Panc1 (cell line): ENCODE results near the gene WNK2. TPM values are rescaled to one million over a fixed set of nuclear protein-coding genes. Genes with fewer than 3 reads are reported as not detected.

Source experiments
- ATAC-seq: fragments of 200-7000 bp; cut with Tn5 transposase; 2 replicates; pipeline ENCODE4 v1.9.1; 2020; ENCODE audit warnings: mild to moderate bottlenecking, moderate library complexity
- BruUV-seq: library from RNA; stranded (reverse); fragments of 400-500 nt; replicated peaks from 2 replicates; lab custom pipeline; 2021; lab: Mats Ljungman, UMichigan
- CTCF ChIA-PET: fragments of 300-600 bp; sonication (Branson Sonifier 250); formaldehyde crosslinking; loops from one replicate; lab custom pipeline; 2022; ENCODE audit warnings: antibody characterized with exemption; lab: Charles Lee
- POLR2A ChIA-PET: fragments of 300-600 bp; sonication (Branson Sonifier 250); formaldehyde crosslinking; loops from one replicate; lab custom pipeline; 2022; ENCODE audit warnings: antibody characterized with exemption; lab: Charles Lee
- DNase-seq: peaks from one replicate; pipeline ENCODE4 v3.0.0-alpha.2; 2010; ENCODE audit warnings: low read depth, low spot score
- H3K27ac ChIP-seq: 2 replicates; pipeline ENCODE4 v1.5.1; 2011; ENCODE audit warnings: mild to moderate bottlenecking, low read length, inconsistent platforms
- H3K27me3 ChIP-seq: fragments of 200-500 bp; sonication (Bioruptor generic); 2 replicates; pipeline ENCODE4 v1.6.0; 2014; ENCODE audit warnings: low read length, inconsistent platforms; ENCODE audit not compliant: control insufficient read depth, insufficient read depth
- H3K36me3 ChIP-seq: fragments of 200-500 bp; sonication (Bioruptor generic); 2 replicates; pipeline ENCODE4 v1.5.1; 2014; ENCODE audit warnings: inconsistent platforms, mild to moderate bottlenecking, low read length, moderate library complexity; ENCODE audit not compliant: control insufficient read depth, insufficient read depth
- H3K4me1 ChIP-seq: 2 replicates; pipeline ENCODE4 v1.5.1; 2011; ENCODE audit warnings: inconsistent platforms, mild to moderate bottlenecking, low read length, moderate library complexity; ENCODE audit not compliant: control insufficient read depth, insufficient read depth
- H3K4me3 ChIP-seq, 2 experiments: 2 replicates each; pipeline ENCODE4 v1.5.1; 2011 to 2012; ENCODE audit warnings: low read depth in 2 of 2, low read length in 2 of 2, mild to moderate bottlenecking in 2 of 2, inconsistent platforms in 1 of 2, moderate library complexity in 1 of 2
- H3K9me3 ChIP-seq: fragments of 200-500 bp; sonication (Bioruptor generic); 2 replicates; pipeline ENCODE4 v1.5.1; 2014; ENCODE audit warnings: low read depth, mild to moderate bottlenecking, inconsistent platforms, low read length, moderate library complexity; ENCODE audit not compliant: control insufficient read depth, insufficient read depth
- POLR2AphosphoS5 ChIP-seq: IDR thresholded peaks from 2 replicates; pipeline ENCODE4 v1.6.1; 2012; ENCODE audit warnings: mild to moderate bottlenecking, low read depth, low read length, moderate library complexity
- SIN3A ChIP-seq: IDR thresholded peaks from 2 replicates; pipeline ENCODE4 v1.6.1; 2012; ENCODE audit warnings: low read depth, mild to moderate bottlenecking, low read length, moderate library complexity, borderline replicate concordance; ENCODE audit not compliant: insufficient read depth
- TCF7L2 ChIP-seq: IDR thresholded peaks from 2 replicates; pipeline ENCODE4 v1.6.1; 2011; ENCODE audit warnings: mild to moderate bottlenecking, low read depth, low read length, inconsistent platforms
- in situ Hi-C: cut with HindIII; loops from 2 replicates; pipeline ENCODE4 v1.10.0; 2016; ENCODE audit warnings: low sequenced_read_pairs, low pct_unique_long_range_greater_than_20kb
- intact Hi-C: fragments of 100-400 bp; cut with micrococcal nuclease; formaldehyde crosslinking; loops from one replicate; pipeline ENCODE4 v1.10.0; 2022; ENCODE audit not compliant: unreplicated experiment
- total RNA-seq: library from RNA; stranded (reverse); gene quantifications from one replicate; pipeline ENCODE4 v1.2.1, GENCODE V29; 2021; ENCODE audit not compliant: unreplicated experiment
- TF ChIP-seq, protein P1 (sequence below), 2 experiments: IDR thresholded peaks; 2 replicates each; pipeline ENCODE4 v1.6.1; 2011 to 2012; ENCODE audit warnings: low read depth in 2 of 2, control low read depth in 1 of 2, low read length in 1 of 2, mild to moderate bottlenecking in 1 of 2, moderate library complexity in 1 of 2; ENCODE audit not compliant: insufficient read depth in 1 of 2
- TF ChIP-seq, protein P2 (sequence below): fragments of 450-650 bp; IDR thresholded peaks from 2 replicates; pipeline ENCODE4 v1.5.1; 2017; ENCODE audit warnings: mild to moderate bottlenecking

The WNK2 gene
- total RNA-seq, 1 experiment from 2014 or later, result 13.7 TPM

DNA sequence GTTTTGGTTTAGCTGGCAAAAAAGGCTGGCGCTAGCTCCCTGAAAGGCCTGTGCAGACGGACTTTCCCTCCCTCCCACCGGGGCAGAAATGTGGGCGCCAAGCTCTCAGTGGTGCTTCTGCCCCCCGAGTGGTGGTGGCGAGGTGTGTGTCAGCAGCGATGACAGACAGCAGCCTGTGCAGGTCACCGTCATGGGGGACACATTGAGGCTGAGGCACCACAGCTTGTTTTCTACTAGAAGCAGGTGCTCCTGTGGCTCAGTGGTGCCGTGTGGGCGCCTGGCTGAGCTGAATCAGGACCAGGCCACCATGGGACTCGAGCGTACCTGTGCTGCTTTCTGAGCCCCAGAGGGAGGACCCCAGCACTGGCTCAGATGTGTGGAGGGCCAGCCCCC lies 6.2 kb downstream of the WNK2 start:
- POLR2A ChIA-PET, result no interaction called here
- no peaks in the 10 kb centered on the region for H3K36me3 ChIP-seq
- H3K27ac ChIP-seq, result no peak overlapping the region
- TF ChIP-seq SIN3A (no peak), TCF7L2 (no peak), POLR2AphosphoS5 (no peak)
- TF ChIP-seq, protein P1, sequence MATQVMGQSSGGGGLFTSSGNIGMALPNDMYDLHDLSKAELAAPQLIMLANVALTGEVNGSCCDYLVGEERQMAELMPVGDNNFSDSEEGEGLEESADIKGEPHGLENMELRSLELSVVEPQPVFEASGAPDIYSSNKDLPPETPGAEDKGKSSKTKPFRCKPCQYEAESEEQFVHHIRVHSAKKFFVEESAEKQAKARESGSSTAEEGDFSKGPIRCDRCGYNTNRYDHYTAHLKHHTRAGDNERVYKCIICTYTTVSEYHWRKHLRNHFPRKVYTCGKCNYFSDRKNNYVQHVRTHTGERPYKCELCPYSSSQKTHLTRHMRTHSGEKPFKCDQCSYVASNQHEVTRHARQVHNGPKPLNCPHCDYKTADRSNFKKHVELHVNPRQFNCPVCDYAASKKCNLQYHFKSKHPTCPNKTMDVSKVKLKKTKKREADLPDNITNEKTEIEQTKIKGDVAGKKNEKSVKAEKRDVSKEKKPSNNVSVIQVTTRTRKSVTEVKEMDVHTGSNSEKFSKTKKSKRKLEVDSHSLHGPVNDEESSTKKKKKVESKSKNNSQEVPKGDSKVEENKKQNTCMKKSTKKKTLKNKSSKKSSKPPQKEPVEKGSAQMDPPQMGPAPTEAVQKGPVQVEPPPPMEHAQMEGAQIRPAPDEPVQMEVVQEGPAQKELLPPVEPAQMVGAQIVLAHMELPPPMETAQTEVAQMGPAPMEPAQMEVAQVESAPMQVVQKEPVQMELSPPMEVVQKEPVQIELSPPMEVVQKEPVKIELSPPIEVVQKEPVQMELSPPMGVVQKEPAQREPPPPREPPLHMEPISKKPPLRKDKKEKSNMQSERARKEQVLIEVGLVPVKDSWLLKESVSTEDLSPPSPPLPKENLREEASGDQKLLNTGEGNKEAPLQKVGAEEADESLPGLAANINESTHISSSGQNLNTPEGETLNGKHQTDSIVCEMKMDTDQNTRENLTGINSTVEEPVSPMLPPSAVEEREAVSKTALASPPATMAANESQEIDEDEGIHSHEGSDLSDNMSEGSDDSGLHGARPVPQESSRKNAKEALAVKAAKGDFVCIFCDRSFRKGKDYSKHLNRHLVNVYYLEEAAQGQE (IDR thresholded peaks at IDR 0.05; ENCODE audit: insufficient read depth in 1 of 2, low read depth in 2 of 2, low read length in 1 of 2), result no peak
- TF ChIP-seq, protein P2, sequence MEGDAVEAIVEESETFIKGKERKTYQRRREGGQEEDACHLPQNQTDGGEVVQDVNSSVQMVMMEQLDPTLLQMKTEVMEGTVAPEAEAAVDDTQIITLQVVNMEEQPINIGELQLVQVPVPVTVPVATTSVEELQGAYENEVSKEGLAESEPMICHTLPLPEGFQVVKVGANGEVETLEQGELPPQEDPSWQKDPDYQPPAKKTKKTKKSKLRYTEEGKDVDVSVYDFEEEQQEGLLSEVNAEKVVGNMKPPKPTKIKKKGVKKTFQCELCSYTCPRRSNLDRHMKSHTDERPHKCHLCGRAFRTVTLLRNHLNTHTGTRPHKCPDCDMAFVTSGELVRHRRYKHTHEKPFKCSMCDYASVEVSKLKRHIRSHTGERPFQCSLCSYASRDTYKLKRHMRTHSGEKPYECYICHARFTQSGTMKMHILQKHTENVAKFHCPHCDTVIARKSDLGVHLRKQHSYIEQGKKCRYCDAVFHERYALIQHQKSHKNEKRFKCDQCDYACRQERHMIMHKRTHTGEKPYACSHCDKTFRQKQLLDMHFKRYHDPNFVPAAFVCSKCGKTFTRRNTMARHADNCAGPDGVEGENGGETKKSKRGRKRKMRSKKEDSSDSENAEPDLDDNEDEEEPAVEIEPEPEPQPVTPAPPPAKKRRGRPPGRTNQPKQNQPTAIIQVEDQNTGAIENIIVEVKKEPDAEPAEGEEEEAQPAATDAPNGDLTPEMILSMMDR, result no peak
- CTCF ChIA-PET, result no interaction called here
- no TSS peak for BruUV-seq
- no peaks in the 10 kb centered on the region for H3K27me3 ChIP-seq
- intact Hi-C loops (no loop called here), in situ Hi-C loops (no loop called here)
- no peak overlapping the region for H3K4me3 ChIP-seq
- DNase-seq, result no peak
- no peak for ATAC-seq
- no peaks in the 10 kb centered on the region for H3K9me3 ChIP-seq
- no peaks in the 10 kb centered on the region; the same call in 1 of the 2 replicates for H3K4me1 ChIP-seq

DNA sequence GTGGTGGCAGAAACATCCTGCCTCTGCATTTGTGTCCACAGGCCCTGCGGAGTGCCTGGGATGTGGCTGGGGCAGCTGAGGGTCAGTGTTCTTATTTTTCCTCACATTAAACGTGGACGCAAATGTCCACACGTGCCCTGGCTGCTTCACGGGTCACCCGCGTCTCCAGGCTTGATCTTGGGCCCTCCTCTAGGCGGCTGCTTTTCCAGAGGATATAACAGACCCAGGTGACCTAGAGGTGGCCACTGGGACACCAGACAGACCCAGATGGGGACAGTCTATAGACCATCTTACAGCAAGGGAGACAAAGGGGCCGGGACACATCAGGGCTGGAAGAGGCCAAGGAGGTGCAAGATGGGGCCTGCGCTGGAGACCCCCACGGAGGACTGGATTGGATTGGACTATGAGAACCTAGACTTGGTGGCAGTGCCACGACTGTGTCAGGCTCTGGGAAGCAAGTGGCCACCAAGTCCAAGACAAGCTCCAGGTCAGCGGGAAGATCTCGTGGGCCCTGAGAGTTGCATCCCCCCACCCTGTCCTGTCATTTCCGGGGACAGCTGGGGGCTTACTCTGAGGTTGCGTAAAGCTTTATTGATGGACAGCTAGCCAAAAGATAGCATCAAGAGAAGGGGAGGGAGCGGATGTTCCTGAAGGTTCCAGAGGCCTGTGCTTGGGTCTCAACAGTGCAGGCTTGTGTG lies 6.9 kb downstream of the WNK2 start:
- no TSS peak for BruUV-seq
- no peak for TF ChIP-seq SIN3A
- POLR2A ChIA-PET, result no interaction called here
- no peak overlapping the region for H3K4me3 ChIP-seq
- H3K4me1 ChIP-seq, result no peaks in the 10 kb centered on the region; the same call in 1 of the 2 replicates
- H3K9me3 ChIP-seq, result no peaks in the 10 kb centered on the region
- H3K27me3 ChIP-seq, result no peaks in the 10 kb centered on the region
- ATAC-seq (no peak), DNase-seq (no peak)
- CTCF ChIA-PET, result no interaction called here
- no peaks in the 10 kb centered on the region for H3K36me3 ChIP-seq
- in situ Hi-C loops (no loop called here), intact Hi-C loops (no loop called here)
- H3K27ac ChIP-seq, result no peak overlapping the region

DNA sequence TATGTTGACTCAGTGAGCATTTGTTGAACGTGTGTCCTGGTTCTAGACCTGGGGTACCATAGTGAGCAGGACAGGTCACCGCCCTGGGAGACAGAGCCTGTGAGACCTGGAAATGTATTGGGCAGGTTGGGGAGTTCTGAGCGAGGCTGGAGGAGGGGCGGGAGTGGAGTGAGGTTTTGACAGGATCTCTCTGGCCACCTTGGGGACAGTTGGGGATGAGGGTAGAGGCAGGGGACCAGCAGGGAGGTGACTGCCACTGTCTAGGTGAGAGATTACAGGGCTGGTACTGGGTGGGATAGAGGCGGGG lies 7.4 kb downstream of the WNK2 start:
- DNase-seq, result no peak
- TF ChIP-seq SIN3A, result no peak
- TF ChIP-seq, protein P1 (IDR thresholded peaks at IDR 0.05; ENCODE audit: insufficient read depth in 1 of 2, low read depth in 2 of 2, low read length in 1 of 2), result no peak
- TF ChIP-seq, protein P2, result no peak
- TF ChIP-seq POLR2AphosphoS5, result no peak
- no peak for TF ChIP-seq TCF7L2
- H3K27me3 ChIP-seq, result no peaks in the 10 kb centered on the region
- intact Hi-C loops (no loop called here), in situ Hi-C loops (no loop called here)
- CTCF ChIA-PET, result no interaction called here
- no TSS peak for BruUV-seq
- POLR2A ChIA-PET, result no interaction called here
- no peaks in the 10 kb centered on the region for H3K9me3 ChIP-seq
- no peaks in the 10 kb centered on the region; the same call in 1 of the 2 replicates for H3K4me1 ChIP-seq
- H3K36me3 ChIP-seq, result no peaks in the 10 kb centered on the region
- H3K27ac ChIP-seq, result no peak overlapping the region
- H3K4me3 ChIP-seq, result no peak overlapping the region
- no peak for ATAC-seq
